Measurements from ENCODE around the gene NKX6-2.

Gene NKX6-2

DNA sequence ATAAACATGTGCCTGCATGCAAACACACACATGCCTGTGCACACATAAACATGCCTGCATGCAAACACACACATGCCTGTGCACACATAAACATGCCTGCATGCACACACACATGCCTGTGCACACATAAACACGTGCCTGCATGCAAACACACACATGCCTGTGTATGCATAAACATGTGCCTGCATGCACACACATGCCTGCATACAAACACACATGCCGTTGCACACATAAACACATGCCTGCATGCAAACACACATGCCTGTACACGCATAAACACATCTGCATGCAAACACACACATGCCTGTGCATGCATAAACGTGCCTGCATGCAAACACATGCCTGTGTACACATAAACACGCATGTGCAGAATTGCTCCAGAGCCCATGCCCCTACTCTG, 22.4 kb downstream of the NKX6-2 start:
- no peak for TF ChIP-seq TEAD4 (IDR thresholded peaks at IDR 0.05)
- TF ChIP-seq CEBPB (IDR thresholded peaks at IDR 0.05): no peak
- TF ChIP-seq CREB1 (IDR thresholded peaks at IDR 0.05; ENCODE audit: low read depth): no peak
- TF ChIP-seq, protein P1, sequence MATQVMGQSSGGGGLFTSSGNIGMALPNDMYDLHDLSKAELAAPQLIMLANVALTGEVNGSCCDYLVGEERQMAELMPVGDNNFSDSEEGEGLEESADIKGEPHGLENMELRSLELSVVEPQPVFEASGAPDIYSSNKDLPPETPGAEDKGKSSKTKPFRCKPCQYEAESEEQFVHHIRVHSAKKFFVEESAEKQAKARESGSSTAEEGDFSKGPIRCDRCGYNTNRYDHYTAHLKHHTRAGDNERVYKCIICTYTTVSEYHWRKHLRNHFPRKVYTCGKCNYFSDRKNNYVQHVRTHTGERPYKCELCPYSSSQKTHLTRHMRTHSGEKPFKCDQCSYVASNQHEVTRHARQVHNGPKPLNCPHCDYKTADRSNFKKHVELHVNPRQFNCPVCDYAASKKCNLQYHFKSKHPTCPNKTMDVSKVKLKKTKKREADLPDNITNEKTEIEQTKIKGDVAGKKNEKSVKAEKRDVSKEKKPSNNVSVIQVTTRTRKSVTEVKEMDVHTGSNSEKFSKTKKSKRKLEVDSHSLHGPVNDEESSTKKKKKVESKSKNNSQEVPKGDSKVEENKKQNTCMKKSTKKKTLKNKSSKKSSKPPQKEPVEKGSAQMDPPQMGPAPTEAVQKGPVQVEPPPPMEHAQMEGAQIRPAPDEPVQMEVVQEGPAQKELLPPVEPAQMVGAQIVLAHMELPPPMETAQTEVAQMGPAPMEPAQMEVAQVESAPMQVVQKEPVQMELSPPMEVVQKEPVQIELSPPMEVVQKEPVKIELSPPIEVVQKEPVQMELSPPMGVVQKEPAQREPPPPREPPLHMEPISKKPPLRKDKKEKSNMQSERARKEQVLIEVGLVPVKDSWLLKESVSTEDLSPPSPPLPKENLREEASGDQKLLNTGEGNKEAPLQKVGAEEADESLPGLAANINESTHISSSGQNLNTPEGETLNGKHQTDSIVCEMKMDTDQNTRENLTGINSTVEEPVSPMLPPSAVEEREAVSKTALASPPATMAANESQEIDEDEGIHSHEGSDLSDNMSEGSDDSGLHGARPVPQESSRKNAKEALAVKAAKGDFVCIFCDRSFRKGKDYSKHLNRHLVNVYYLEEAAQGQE (IDR thresholded peaks at IDR 0.05; ENCODE audit: low read depth): no peak

DNA sequence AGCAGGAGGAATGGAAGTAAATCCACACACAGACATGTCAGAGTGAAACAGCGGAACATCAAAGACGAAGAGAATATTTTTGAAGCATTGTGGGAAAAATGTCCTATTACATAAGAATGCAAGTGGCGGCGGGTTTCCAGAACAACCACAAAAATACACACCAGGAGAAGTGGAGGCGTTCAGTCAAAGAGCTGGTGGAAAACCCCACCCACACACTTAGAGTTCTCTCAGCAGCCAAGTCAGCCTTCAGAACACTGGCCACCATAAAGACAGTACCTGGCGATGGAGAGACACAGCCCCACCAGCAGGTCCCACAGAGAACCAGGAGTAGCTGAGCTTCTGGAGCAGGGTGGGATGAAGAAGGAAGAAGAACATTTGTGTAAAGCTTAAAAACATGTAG, 23.7 kb downstream of the NKX6-2 start:
- TF ChIP-seq CEBPB (IDR thresholded peaks at IDR 0.05) (no peak), CREB1 (IDR thresholded peaks at IDR 0.05; ENCODE audit: low read depth) (no peak), RAD21 (IDR thresholded peaks at IDR 0.05; ENCODE audit: low read depth) (no peak), TAF1 (IDR thresholded peaks at IDR 0.05; ENCODE audit: low read depth) (no peak), EGR1 (IDR thresholded peaks at IDR 0.05) (no peak), ZBTB7A (IDR thresholded peaks at IDR 0.05; ENCODE audit: low read depth) (no peak), TCF12 (IDR thresholded peaks at IDR 0.05; ENCODE audit: low read depth) (no peak)
- TF ChIP-seq, protein P2, sequence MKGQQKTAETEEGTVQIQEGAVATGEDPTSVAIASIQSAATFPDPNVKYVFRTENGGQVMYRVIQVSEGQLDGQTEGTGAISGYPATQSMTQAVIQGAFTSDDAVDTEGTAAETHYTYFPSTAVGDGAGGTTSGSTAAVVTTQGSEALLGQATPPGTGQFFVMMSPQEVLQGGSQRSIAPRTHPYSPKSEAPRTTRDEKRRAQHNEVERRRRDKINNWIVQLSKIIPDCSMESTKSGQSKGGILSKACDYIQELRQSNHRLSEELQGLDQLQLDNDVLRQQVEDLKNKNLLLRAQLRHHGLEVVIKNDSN (IDR thresholded peaks at IDR 0.05): no peak
- TF ChIP-seq, protein P3, sequence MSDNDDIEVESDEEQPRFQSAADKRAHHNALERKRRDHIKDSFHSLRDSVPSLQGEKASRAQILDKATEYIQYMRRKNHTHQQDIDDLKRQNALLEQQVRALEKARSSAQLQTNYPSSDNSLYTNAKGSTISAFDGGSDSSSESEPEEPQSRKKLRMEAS (IDR thresholded peaks at IDR 0.05): no peak

DNA sequence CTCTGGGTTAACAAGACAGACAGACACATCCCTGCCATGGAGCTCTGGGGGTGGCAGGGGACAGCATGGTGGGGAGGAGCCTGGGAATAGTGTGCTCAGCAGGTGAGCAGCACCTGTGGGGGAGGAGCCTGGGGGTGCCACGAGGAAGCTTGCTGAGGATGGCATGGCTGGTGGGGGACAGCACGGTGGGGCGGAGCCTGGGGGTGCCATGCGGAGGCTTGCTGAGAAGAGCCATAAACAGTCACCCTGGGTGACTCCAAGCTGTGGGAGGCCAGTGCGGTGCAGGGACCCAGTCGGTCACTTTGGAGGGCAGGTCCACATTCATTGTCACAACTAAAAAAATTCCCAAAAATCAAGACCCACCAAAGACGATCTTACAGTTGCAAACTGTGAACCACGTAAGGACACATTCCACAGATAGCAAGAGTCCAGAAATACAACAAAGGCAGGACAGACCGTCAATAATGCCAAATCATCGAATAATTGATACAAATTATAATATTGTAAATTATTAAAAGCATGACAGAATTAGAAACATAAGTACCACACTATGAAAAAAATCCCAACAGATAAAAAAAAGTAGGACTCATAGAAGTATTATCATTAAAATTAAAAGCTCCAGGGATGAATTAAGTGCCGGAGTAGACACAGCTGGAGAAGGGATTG, 24.4 kb downstream of the NKX6-2 start:
- TF ChIP-seq RAD21 (IDR thresholded peaks at IDR 0.05; ENCODE audit: low read depth): no peak
- TF ChIP-seq EP300 (IDR thresholded peaks at IDR 0.05; ENCODE audit: borderline replicate concordance): no peak
- no peak for TF ChIP-seq CEBPB (IDR thresholded peaks at IDR 0.05)
- TF ChIP-seq FOXM1 (IDR thresholded peaks at IDR 0.05; ENCODE audit: borderline replicate concordance, low read depth): no peak
- TF ChIP-seq, protein P3 (IDR thresholded peaks at IDR 0.05): no peak
- TF ChIP-seq TAF1 (IDR thresholded peaks at IDR 0.05; ENCODE audit: low read depth): no peak
- TF ChIP-seq ZBTB7A (IDR thresholded peaks at IDR 0.05; ENCODE audit: low read depth): no peak
- no peak for TF ChIP-seq YY1 (IDR thresholded peaks at IDR 0.05; ENCODE audit: low read depth)
- no peak for TF ChIP-seq CREB1 (IDR thresholded peaks at IDR 0.05; ENCODE audit: low read depth)
- TF ChIP-seq NFIC (IDR thresholded peaks at IDR 0.05): no peak
- TF ChIP-seq, protein P1 (IDR thresholded peaks at IDR 0.05; ENCODE audit: low read depth): no peak
- TF ChIP-seq TCF12 (IDR thresholded peaks at IDR 0.05; ENCODE audit: low read depth): no peak
- no peak for TF ChIP-seq TEAD4 (IDR thresholded peaks at IDR 0.05)
- TF ChIP-seq, protein P2 (IDR thresholded peaks at IDR 0.05): no peak

DNA sequence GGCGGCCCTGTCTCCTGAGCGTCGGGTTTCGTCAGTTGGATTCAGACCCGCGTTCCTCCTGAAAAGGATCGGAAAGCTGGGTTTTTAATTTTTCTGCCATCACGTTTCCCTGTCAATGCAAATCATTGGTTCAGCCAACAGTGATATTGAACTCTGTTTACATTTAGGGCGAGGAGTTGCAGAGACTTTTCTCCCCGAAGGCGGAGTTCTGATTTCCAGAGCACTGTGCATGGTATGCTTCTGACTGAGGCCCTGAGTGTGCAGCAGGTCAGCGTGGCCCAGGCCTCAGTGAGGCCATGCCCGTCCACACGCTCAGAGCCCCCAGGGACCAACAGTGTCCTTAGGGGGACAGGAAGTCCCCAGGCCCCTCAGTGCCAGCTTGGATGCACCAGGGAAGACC, 27.1 kb downstream of the NKX6-2 start:
- TF ChIP-seq, protein P1 (IDR thresholded peaks at IDR 0.05; ENCODE audit: low read depth): no peak
- TF ChIP-seq, protein P2 (IDR thresholded peaks at IDR 0.05): no peak
- TF ChIP-seq, protein P3 (IDR thresholded peaks at IDR 0.05): no peak
- TF ChIP-seq RAD21 (IDR thresholded peaks at IDR 0.05; ENCODE audit: low read depth): no peak
- TF ChIP-seq YY1 (IDR thresholded peaks at IDR 0.05; ENCODE audit: low read depth): no peak
- no peak for TF ChIP-seq EP300 (IDR thresholded peaks at IDR 0.05; ENCODE audit: borderline replicate concordance)
- TF ChIP-seq EGR1 (IDR thresholded peaks at IDR 0.05): no peak
- no peak for TF ChIP-seq TEAD4 (IDR thresholded peaks at IDR 0.05)
- no peak for TF ChIP-seq CREB1 (IDR thresholded peaks at IDR 0.05; ENCODE audit: low read depth)
- TF ChIP-seq ZBTB7A (IDR thresholded peaks at IDR 0.05; ENCODE audit: low read depth): no peak
- TF ChIP-seq FOXM1 (IDR thresholded peaks at IDR 0.05; ENCODE audit: borderline replicate concordance, low read depth): no peak

Data from Ishikawa (cell line).